HepG2 (cell line): Measurements from ENCODE around the gene MRPL28. TPM values are rescaled to one million over a fixed set of nuclear protein-coding genes. Genes with fewer than 3 reads are reported as not detected.

ENCODE experiments used
- DNMT3B ChIP-seq: conservative IDR thresholded peaks from 2 replicates; pipeline ENCODE4 v1.6.1; 2016; ENCODE audit warnings: missing biosample characterization, control low read depth
- ELF4 ChIP-seq: sonication (generic); formaldehyde crosslinking; IDR thresholded peaks from 2 replicates; pipeline ENCODE4 v1.5.0; 2020; ENCODE audit warnings: missing genetic modification reagents, mild to moderate bottlenecking, moderate library complexity, borderline replicate concordance
- GATA4 ChIP-seq: sonication (generic); IDR thresholded peaks from 2 replicates; pipeline ENCODE4 v1.6.1; 2016; ENCODE audit warnings: antibody characterized with exemption, low read depth, borderline replicate concordance
- RNF219 ChIP-seq: sonication (generic); formaldehyde crosslinking; IDR thresholded peaks from 2 replicates; pipeline ENCODE4 v1.5.0; 2020; ENCODE audit warnings: mild to moderate bottlenecking, missing genetic modification reagents
- ZNF142 ChIP-seq: sonication (generic); formaldehyde crosslinking; IDR thresholded peaks from 2 replicates; pipeline ENCODE4 v1.4.0; 2020; ENCODE audit warnings: missing genetic modification reagents
- ZNF318 ChIP-seq: sonication (generic); formaldehyde crosslinking; IDR thresholded peaks from 2 replicates; pipeline ENCODE4 v1.4.0; 2020; ENCODE audit warnings: mild to moderate bottlenecking, missing genetic modification reagents
- ZNF326 ChIP-seq: sonication (generic); formaldehyde crosslinking; IDR thresholded peaks from 2 replicates; pipeline ENCODE4 v1.4.0; 2020; ENCODE audit warnings: missing genetic modification reagents, borderline replicate concordance
- ZNF335 ChIP-seq: sonication (generic); formaldehyde crosslinking; IDR thresholded peaks from 2 replicates; pipeline ENCODE4 v1.4.0; 2020; ENCODE audit warnings: missing genetic modification reagents
- ZNF362 ChIP-seq: sonication (generic); formaldehyde crosslinking; IDR thresholded peaks from 2 replicates; pipeline ENCODE4 v1.4.0; 2020; ENCODE audit warnings: missing genetic modification reagents, mild to moderate bottlenecking, borderline replicate concordance
- polyA plus RNA-seq, 8 experiments: library from polyadenylated mRNA; depleted of rRNA in 3 of 8; stranded (reverse) in 7 of 8; unstranded in 1 of 8; fragments of >200 nt; fragmentation: Illumina TruSeq in 4 of 8; extraction: Trizol in 4 of 8; gene quantifications; 2 replicates each; pipeline versions ENCODE4 v1.2.1 to v1.2.3, GENCODE V29; 2011 to 2016; ENCODE audit warnings: low read depth in 4 of 8, missing spikeins in 1 of 8, mixed read lengths in 1 of 8; ENCODE audit not compliant: insufficient read depth in 1 of 8
- total RNA-seq, 5 experiments: library from RNA; depleted of rRNA; stranded (reverse); fragments of >200 nt; fragmentation: Illumina TruSeq; extraction: Trizol; gene quantifications; 2 replicates each; pipeline ENCODE4 v1.2.3, GENCODE V29; 2016; ENCODE audit warnings: low read depth in 1 of 5

The MRPL28 gene
- total and polyA plus RNA-seq, 2 of the 13 experiments (the other 11 are each of a cell fraction or from before 2014, with no cell fraction given): 114 to 135 TPM

GRCh38 chr16:381789-382717, 11.7 kb upstream of the MRPL28 start, which contains the start of gene PGAP6 (continued):
- TF ChIP-seq RNF219 (CRISPR knock-in tag) (no peak), ZNF318 (CRISPR knock-in tag) (no peak), GATA4 (no peak), ELF4 (CRISPR knock-in tag) (no peak), ZNF326 (CRISPR knock-in tag) (no peak), ZNF142 (0 out of 2 replicates have a peak, but pooled peaks have one; percentile 33), ZNF362 (no peak), DNMT3B (CRISPR knock-in tag) (no peak), ZNF335 (CRISPR knock-in tag) (no peak)
